ENCODE measurements around the gene IDE.
"Not testable (repeated sequence)": the region's sequence is repeated elsewhere in the genome, so short reads cannot be mapped to it uniquely, and the experiment has no call there.

- not testable (repeated sequence) for TF ChIP-seq NR2C1 (IDR thresholded peaks at IDR 0.05); CBX5 (IDR thresholded peaks at IDR 0.05; ENCODE audit: low read depth); POLR2A (IDR thresholded peaks at IDR 0.05; ENCODE audit: low read depth, low read length); CEBPZ (IDR thresholded peaks at IDR 0.05; ENCODE audit: low read depth, low read length); ASH2L (IDR thresholded peaks at IDR 0.05; ENCODE audit: borderline replicate concordance, low read depth); ATF7 (IDR thresholded peaks at IDR 0.05; ENCODE audit: low read depth); ZZZ3 (IDR thresholded peaks at IDR 0.05; ENCODE audit: control insufficient read depth, insufficient read length, low read depth); MXI1 (IDR thresholded peaks at IDR 0.05; ENCODE audit: low read depth, low read length); EGR1 (IDR thresholded peaks at IDR 0.05; ENCODE audit: borderline replicate concordance in 1 of 2, low read depth in 2 of 2, low read length in 2 of 2); ZNF217 (IDR thresholded peaks at IDR 0.05); TCF12 (IDR thresholded peaks at IDR 0.05; ENCODE audit: low read depth, low read length); MEF2A (IDR thresholded peaks at IDR 0.05; ENCODE audit: insufficient read depth, low read depth, low read length)
- TF ChIP-seq, protein P1, sequence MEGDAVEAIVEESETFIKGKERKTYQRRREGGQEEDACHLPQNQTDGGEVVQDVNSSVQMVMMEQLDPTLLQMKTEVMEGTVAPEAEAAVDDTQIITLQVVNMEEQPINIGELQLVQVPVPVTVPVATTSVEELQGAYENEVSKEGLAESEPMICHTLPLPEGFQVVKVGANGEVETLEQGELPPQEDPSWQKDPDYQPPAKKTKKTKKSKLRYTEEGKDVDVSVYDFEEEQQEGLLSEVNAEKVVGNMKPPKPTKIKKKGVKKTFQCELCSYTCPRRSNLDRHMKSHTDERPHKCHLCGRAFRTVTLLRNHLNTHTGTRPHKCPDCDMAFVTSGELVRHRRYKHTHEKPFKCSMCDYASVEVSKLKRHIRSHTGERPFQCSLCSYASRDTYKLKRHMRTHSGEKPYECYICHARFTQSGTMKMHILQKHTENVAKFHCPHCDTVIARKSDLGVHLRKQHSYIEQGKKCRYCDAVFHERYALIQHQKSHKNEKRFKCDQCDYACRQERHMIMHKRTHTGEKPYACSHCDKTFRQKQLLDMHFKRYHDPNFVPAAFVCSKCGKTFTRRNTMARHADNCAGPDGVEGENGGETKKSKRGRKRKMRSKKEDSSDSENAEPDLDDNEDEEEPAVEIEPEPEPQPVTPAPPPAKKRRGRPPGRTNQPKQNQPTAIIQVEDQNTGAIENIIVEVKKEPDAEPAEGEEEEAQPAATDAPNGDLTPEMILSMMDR (IDR thresholded peaks at IDR 0.05 in 2 of 3, conservative IDR thresholded peaks at IDR 0.05 in 1 of 3; ENCODE audit: control insufficient read depth in 2 of 3, extremely low read depth in 1 of 3, insufficient read depth in 1 of 3, low read depth in 3 of 3, low read length in 3 of 3), result not testable (repeated sequence)
Measured at GRCh38 chr10:92454955-92455354, 118.9 kb downstream of the IDE start.

Data from GM12878 (cell line).